Gastrocnemius medialis (tissue), 4 donors: ENCODE results near the gene DIP2A. TPM values are rescaled to one million over a fixed set of nuclear protein-coding genes. Genes with fewer than 3 reads are reported as not detected.
"Not testable (repeated sequence)": the region's sequence is repeated elsewhere in the genome, so short reads cannot be mapped to it uniquely, and the experiment has no call there.

Experiments
- ATAC-seq, 2 donors: fragments of 150-250 bp; one replicate each; pipeline ENCODE4 v1.9.1; 2016
- DNase-seq, 2 donors: peaks; one replicate each; pipeline ENCODE4 v3.0.0-alpha.2; 2019
- H3K27ac ChIP-seq, 4 donors: fragments of 200-600 bp; sonication (generic); 1 replicate in 1 of 4; 2 replicates in 3 of 4; pipeline ENCODE4 v1.5.1; 2016 to 2018; ENCODE audit warnings: mild to moderate bottlenecking in 2 of 4, moderate library complexity in 1 of 4
- H3K27me3 ChIP-seq, 3 donors: fragments of 200-600 bp; sonication (generic) in 2 of 3; 1 replicate in 1 of 3; 2 replicates in 2 of 3; pipeline versions ENCODE4 v1.5.1 to v1.6.0; 2016 to 2019; ENCODE audit warnings: mild to moderate bottlenecking in 1 of 3, moderate library complexity in 1 of 3
- H3K36me3 ChIP-seq, 2 donors: fragments of 200-600 bp; sonication (generic) in 1 of 2; one replicate each; pipeline ENCODE4 v1.5.1; 2017 to 2018
- H3K4me1 ChIP-seq, 2 donors: fragments of 200-600 bp; sonication (generic) in 1 of 2; one replicate each; pipeline ENCODE4 v1.5.1; 2016 to 2017; ENCODE audit warnings: mild to moderate bottlenecking in 2 of 2
- H3K4me3 ChIP-seq, 4 donors: fragments of 200-600 bp; sonication (generic) in 3 of 4; 1 replicate in 1 of 4; 2 replicates in 3 of 4; pipeline ENCODE4 v1.5.1; 2016 to 2019; ENCODE audit warnings: mild to moderate bottlenecking in 2 of 4
- H3K9me3 ChIP-seq, 3 donors: fragments of 200-600 bp; sonication (generic) in 2 of 3; 1 replicate in 1 of 3; 2 replicates in 2 of 3; pipeline ENCODE4 v1.5.1; 2016 to 2019
- CTCF ChIP-seq, 5 experiments: fragments of 450-650 bp in 3 of 5; fragments of 200-600 bp in 2 of 5; sonication (generic) in 2 of 5; IDR thresholded peaks in 4 of 5; conservative IDR thresholded peaks in 1 of 5; 1 replicate in 4 of 5; 2 replicates in 1 of 5; pipeline ENCODE4 v1.5.1; 2016 to 2019; ENCODE audit warnings: antibody characterized with exemption in 5 of 5, mild to moderate bottlenecking in 3 of 5, moderate library complexity in 3 of 5
- POLR2A ChIP-seq, 2 donors: fragments of 450-650 bp; IDR thresholded peaks; one replicate each; pipeline ENCODE4 v1.6.1; 2017; ENCODE audit warnings: antibody characterized with exemption in 2 of 2, mild to moderate bottlenecking in 2 of 2, moderate library complexity in 2 of 2
- in situ Hi-C, 4 donors: fragments of 200-750 bp; cut with MboI; loops; one replicate each; pipeline versions ENCODE4 v1.15.0 to v1.8.0; 2017; ENCODE audit warnings: low sequenced_read_pairs in 4 of 4
- intact Hi-C: fragments of 100-400 bp; cut with DNase I; formaldehyde crosslinking; loops from one replicate; pipeline ENCODE4 v1.15.1; 2023; ENCODE audit warnings: low total_unique reads
- total RNA-seq, 4 donors: library from RNA; depleted of rRNA; stranded (reverse); fragments of >200 nt; gene quantifications; one replicate each; pipeline versions ENCODE4 v1.1.0 to v1.2.3, GENCODE V29; 2016

DIP2A gene
- total RNA-seq, 4 donors from 2014 or later = 6.3 to 15.5 (median 11.8) TPM

- H3K4me1 ChIP-seq = peaks cover 18 to 35% of the 10 kb centered on the region in 2 donors
- H3K36me3 ChIP-seq = peaks cover 0 to 4% of the 10 kb centered on the region in 2 donors
- H3K9me3 ChIP-seq = no peaks in the 10 kb centered on the region
- ATAC-seq (no peak), DNase-seq (no peak)
- H3K27me3 ChIP-seq = no peaks in the 10 kb centered on the region
- TF ChIP-seq POLR2A (IDR thresholded peaks at IDR 0.05) (no peak), CTCF (IDR thresholded peaks at IDR 0.05 in 4 of 5, conservative IDR thresholded peaks at IDR 0.05 in 1 of 5) (no peak)
- intact Hi-C loops = no loop called here
- in situ Hi-C loops = no loop called here
- peak overlapping the region; percentile 42 to 96 (median 74) for H3K27ac ChIP-seq
- H3K4me3 ChIP-seq = no peak overlapping the region
These were observed 3.2 kb downstream of the DIP2A start for GRCh38 chr21:46461909-46462308.

GRCh38 chr21:46465153-46465552 lies 6.5 kb downstream of the DIP2A start:
- DNase-seq, H3K27ac ChIP-seq, ATAC-seq, H3K9me3 ChIP-seq, H3K27me3 ChIP-seq, H3K4me3 ChIP-seq, in situ Hi-C loops, intact Hi-C loops: not testable (repeated sequence)
- Histone ChIP-seq H3K4me1 (peaks cover 6 to 20% of the 10 kb centered on the region in 2 donors), H3K36me3 (peaks cover 0 to 11% of the 10 kb centered on the region in 2 donors)

GRCh38 chr21:46465651-46466050 lies 7.0 kb downstream of the DIP2A start:
- intact Hi-C loops = no loop called here
- no peaks in the 10 kb centered on the region for H3K9me3 ChIP-seq

GRCh38 chr21:46468108-46468774 lies 9.6 kb downstream of the DIP2A start:
- no peak for TF ChIP-seq POLR2A (IDR thresholded peaks at IDR 0.05)
- TF ChIP-seq CTCF (IDR thresholded peaks at IDR 0.05 in 4 of 5, conservative IDR thresholded peaks at IDR 0.05 in 1 of 5) = no peak
- intact Hi-C loops (no loop called here), in situ Hi-C loops (no loop called here)
- Histone ChIP-seq H3K36me3 (peaks cover 0 to 8% of the 10 kb centered on the region in 2 donors), H3K27ac (no peak overlapping the region), H3K4me3 (no peak overlapping the region), H3K4me1 (peaks cover 0 to 15% of the 10 kb centered on the region in 2 donors), H3K27me3 (no peaks in the 10 kb centered on the region), H3K9me3 (no peaks in the 10 kb centered on the region)
- DNase-seq (no peak), ATAC-seq (no peak)

More at GRCh38 chr21:46465651-46466050, 7.0 kb downstream of the DIP2A start:
- DNase-seq (no peak), ATAC-seq (no peak)
- TF ChIP-seq POLR2A (IDR thresholded peaks at IDR 0.05) (no peak), CTCF (IDR thresholded peaks at IDR 0.05 in 4 of 5, conservative IDR thresholded peaks at IDR 0.05 in 1 of 5) (no peak)
- Histone ChIP-seq H3K36me3 (peaks cover 0 to 11% of the 10 kb centered on the region in 2 donors), H3K4me1 (peaks cover 6 to 15% of the 10 kb centered on the region in 2 donors), H3K27ac (no peak overlapping the region), H3K4me3 (no peak overlapping the region), H3K27me3 (no peaks in the 10 kb centered on the region)
- in situ Hi-C loops = no loop called here

- DNase-seq (no peak), ATAC-seq (no peak)
- no peak overlapping the region for H3K27ac ChIP-seq
- in situ Hi-C loops (no loop called here), intact Hi-C loops (no loop called here)
- H3K4me3 ChIP-seq = no peak overlapping the region
- H3K36me3 ChIP-seq = peaks cover 0 to 6% of the 10 kb centered on the region in 2 donors
- H3K4me1 ChIP-seq = peaks cover 0 to 15% of the 10 kb centered on the region in 2 donors
- H3K27me3 ChIP-seq = no peaks in the 10 kb centered on the region
- TF ChIP-seq POLR2A (IDR thresholded peaks at IDR 0.05) = no peak
- TF ChIP-seq CTCF (IDR thresholded peaks at IDR 0.05 in 4 of 5, conservative IDR thresholded peaks at IDR 0.05 in 1 of 5) = no peak
- no peaks in the 10 kb centered on the region for H3K9me3 ChIP-seq
These were observed 10.6 kb downstream of the DIP2A start for GRCh38 chr21:46469275-46469674.
